ENCODE measurements around the gene DLX5.
"Not testable (repeated sequence)": the region's sequence is repeated elsewhere in the genome, so short reads cannot be mapped to it uniquely, and the experiment has no call there.

DNA sequence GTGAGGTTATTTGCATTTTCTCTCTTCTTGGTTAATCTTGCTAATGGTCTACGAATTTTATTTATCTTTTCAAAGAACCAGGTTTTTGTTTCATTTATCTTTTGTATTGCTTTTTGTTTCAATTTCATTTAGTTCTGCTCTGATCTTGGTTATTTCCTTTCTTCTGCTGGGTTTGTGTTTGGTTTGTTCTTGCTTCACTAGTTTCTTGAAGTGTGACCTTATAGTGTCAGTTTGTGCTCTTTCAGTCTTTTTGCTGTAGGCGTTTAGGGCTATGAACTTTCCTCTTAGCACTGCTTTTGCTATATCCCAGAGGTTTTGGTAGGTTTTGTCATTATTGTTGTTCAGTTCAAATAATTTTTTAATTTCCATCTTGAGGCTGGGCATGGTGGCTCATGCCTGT, 47.4 kb upstream of the DLX5 start:
- not testable (repeated sequence) for TF ChIP-seq POLR2A (IDR thresholded peaks at IDR 0.05; ENCODE audit: low read depth, low read length); TAF1 (IDR thresholded peaks at IDR 0.05; ENCODE audit: low read depth, low read length); POLR2AphosphoS5 (IDR thresholded peaks at IDR 0.05; ENCODE audit: low read depth, low read length); POU2F2 (IDR thresholded peaks at IDR 0.05; ENCODE audit: low read depth, low read length); PAX5 (IDR thresholded peaks at IDR 0.05; ENCODE audit: insufficient read depth, low read length, severe bottlenecking); SPI1 (IDR thresholded peaks at IDR 0.05; ENCODE audit: low read depth, low read length)
